Uterus (tissue), 2 donors: Measurements from ENCODE around the gene C1S.

Source experiments
- POLR2A ChIP-seq, 2 donors: fragments of 450-650 bp; IDR thresholded peaks; one replicate each; pipeline ENCODE4 v1.6.1; 2016; ENCODE audit warnings: antibody characterized with exemption in 2 of 2, mild to moderate bottlenecking in 1 of 2, moderate library complexity in 1 of 2
- TF ChIP-seq, protein P1 (sequence below), 4 experiments: fragments of 200-600 bp in 2 of 4; fragments of 450-650 bp in 2 of 4; sonication (generic) in 2 of 4; IDR thresholded peaks; one replicate each; pipeline ENCODE4 v1.5.1; 2016 to 2019; ENCODE audit warnings: antibody characterized with exemption in 4 of 4, mild to moderate bottlenecking in 2 of 4, moderate library complexity in 1 of 4

GRCh38 chr12:7117670-7118069, 57.2 kb downstream of the C1S start:
- TF ChIP-seq, protein P1, sequence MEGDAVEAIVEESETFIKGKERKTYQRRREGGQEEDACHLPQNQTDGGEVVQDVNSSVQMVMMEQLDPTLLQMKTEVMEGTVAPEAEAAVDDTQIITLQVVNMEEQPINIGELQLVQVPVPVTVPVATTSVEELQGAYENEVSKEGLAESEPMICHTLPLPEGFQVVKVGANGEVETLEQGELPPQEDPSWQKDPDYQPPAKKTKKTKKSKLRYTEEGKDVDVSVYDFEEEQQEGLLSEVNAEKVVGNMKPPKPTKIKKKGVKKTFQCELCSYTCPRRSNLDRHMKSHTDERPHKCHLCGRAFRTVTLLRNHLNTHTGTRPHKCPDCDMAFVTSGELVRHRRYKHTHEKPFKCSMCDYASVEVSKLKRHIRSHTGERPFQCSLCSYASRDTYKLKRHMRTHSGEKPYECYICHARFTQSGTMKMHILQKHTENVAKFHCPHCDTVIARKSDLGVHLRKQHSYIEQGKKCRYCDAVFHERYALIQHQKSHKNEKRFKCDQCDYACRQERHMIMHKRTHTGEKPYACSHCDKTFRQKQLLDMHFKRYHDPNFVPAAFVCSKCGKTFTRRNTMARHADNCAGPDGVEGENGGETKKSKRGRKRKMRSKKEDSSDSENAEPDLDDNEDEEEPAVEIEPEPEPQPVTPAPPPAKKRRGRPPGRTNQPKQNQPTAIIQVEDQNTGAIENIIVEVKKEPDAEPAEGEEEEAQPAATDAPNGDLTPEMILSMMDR (IDR thresholded peaks at IDR 0.05): no peak
- no peak for TF ChIP-seq POLR2A (IDR thresholded peaks at IDR 0.05)
